ENCODE results near the gene SESN3.

Gene SESN3

GRCh38 chr11:95268391-95268790 is 37.4 kb upstream of the SESN3 start:
- no peak overlapping the region for H3K4me3 ChIP-seq (replicated peaks in 1 of 2; ENCODE audit: low read depth in 2 of 2, low read length in 2 of 2)
- no peak for TF ChIP-seq CTCF (IDR thresholded peaks at IDR 0.05; ENCODE audit: low read depth, low read length)
- DNase-seq (ENCODE audit: low read depth in 2 of 2) = no peak

GRCh38 chr11:95267601-95268213 is 36.7 kb upstream of the SESN3 start:
- TF ChIP-seq CTCF (IDR thresholded peaks at IDR 0.05; ENCODE audit: low read depth, low read length) = no peak

GRCh38 chr11:95266751-95267374 is 35.9 kb upstream of the SESN3 start:
- TF ChIP-seq CTCF (IDR thresholded peaks at IDR 0.05; ENCODE audit: low read depth, low read length) = no peak
- peak in 1 of 2 donors; percentile 26 for DNase-seq (ENCODE audit: low read depth in 2 of 2)
- no peak overlapping the region for H3K4me3 ChIP-seq (replicated peaks in 1 of 2; ENCODE audit: low read depth in 2 of 2, low read length in 2 of 2)

More at GRCh38 chr11:95267601-95268213, 36.7 kb upstream of the SESN3 start:
- H3K4me3 ChIP-seq (replicated peaks in 1 of 2; ENCODE audit: low read depth in 2 of 2, low read length in 2 of 2) = no peak overlapping the region
- no peak for DNase-seq (ENCODE audit: low read depth in 2 of 2)

- H3K4me3 ChIP-seq (replicated peaks in 1 of 2; ENCODE audit: low read depth in 2 of 2, low read length in 2 of 2) = no peak overlapping the region
- no peak for DNase-seq (ENCODE audit: low read depth in 2 of 2)
- TF ChIP-seq CTCF (IDR thresholded peaks at IDR 0.05; ENCODE audit: low read depth, low read length) = no peak
Observed at GRCh38 chr11:95264881-95265280, 33.9 kb upstream of the SESN3 start.

- TF ChIP-seq CTCF (IDR thresholded peaks at IDR 0.05; ENCODE audit: low read depth, low read length) = no peak
- no peak for DNase-seq (ENCODE audit: low read depth in 2 of 2)
- H3K4me3 ChIP-seq (replicated peaks in 1 of 2; ENCODE audit: low read depth in 2 of 2, low read length in 2 of 2) = no peak overlapping the region
Observed at GRCh38 chr11:95262994-95263765, 32.2 kb upstream of the SESN3 start.

- no peak overlapping the region for H3K4me3 ChIP-seq (replicated peaks in 1 of 2; ENCODE audit: low read depth in 2 of 2, low read length in 2 of 2)
- no peak for TF ChIP-seq CTCF (IDR thresholded peaks at IDR 0.05; ENCODE audit: low read depth, low read length)
- no peak for DNase-seq (ENCODE audit: low read depth in 2 of 2)
Observed at GRCh38 chr11:95257456-95257971, 26.5 kb upstream of the SESN3 start.

Data from cardiac fibroblast (primary cell).